ENCODE results near the gene NAV3. TPM values are rescaled to one million over a fixed set of nuclear protein-coding genes. Genes with fewer than 3 reads are reported as not detected.

The NAV3 gene
- total RNA-seq, 1 experiment from 2014 or later = 4.1 TPM

GRCh38 chr12:78057075-78057474, 226.4 kb downstream of the NAV3 start:
- Mint-ChIP-seq H3K36me3 (ENCODE audit: insufficient read depth, unreplicated experiment) (no peaks in the 10 kb centered on the region), H3K27me3 (ENCODE audit: unreplicated experiment) (no peaks in the 10 kb centered on the region), H3K4me3 (ENCODE audit: low read depth, unreplicated experiment) (no peak overlapping the region), H3K27ac (ENCODE audit: unreplicated experiment) (no peak overlapping the region), H3K9me3 (ENCODE audit: low read depth, unreplicated experiment) (no peaks in the 10 kb centered on the region), H3K4me1 (ENCODE audit: low read depth, unreplicated experiment) (no peaks in the 10 kb centered on the region)
- DNase-seq = no peak
- no peak for TF ChIP-seq CTCF (IDR thresholded peaks at IDR 0.05; ENCODE audit: unreplicated experiment)
- BruUV-seq (replicated peaks) = no TSS peak
- intact Hi-C loops (cut with micrococcal nuclease; ENCODE audit: unreplicated experiment) = no loop called here
- CTCF ChIA-PET = interaction anchor here (0.8 kb wide), 1 partner anchor 12 kb away, joined by 3 read pairs; no protein-coding TSS in a partner anchor

GRCh38 chr12:78060186-78060585, 229.5 kb downstream of the NAV3 start:
- no peak overlapping the region for H3K27ac Mint-ChIP-seq (ENCODE audit: unreplicated experiment)
- H3K27me3 Mint-ChIP-seq (ENCODE audit: unreplicated experiment) = no peaks in the 10 kb centered on the region
- no peak for TF ChIP-seq CTCF (IDR thresholded peaks at IDR 0.05; ENCODE audit: unreplicated experiment)
- no peak overlapping the region for H3K4me3 Mint-ChIP-seq (ENCODE audit: low read depth, unreplicated experiment)
- intact Hi-C loops (cut with micrococcal nuclease; ENCODE audit: unreplicated experiment) = no loop called here
- no peaks in the 10 kb centered on the region for H3K9me3 Mint-ChIP-seq (ENCODE audit: low read depth, unreplicated experiment)
- no peaks in the 10 kb centered on the region for H3K4me1 Mint-ChIP-seq (ENCODE audit: low read depth, unreplicated experiment)
- CTCF ChIA-PET = no interaction called here
- BruUV-seq (replicated peaks) = no TSS peak
- no peak for DNase-seq
- H3K36me3 Mint-ChIP-seq (ENCODE audit: insufficient read depth, unreplicated experiment) = no peaks in the 10 kb centered on the region

- CTCF ChIA-PET = no interaction called here
Observed at GRCh38 chr12:78062786-78063185, 232.1 kb downstream of the NAV3 start.

GRCh38 chr12:78081590-78082314, 251.1 kb downstream of the NAV3 start:
- TF ChIP-seq CTCF (IDR thresholded peaks at IDR 0.05; ENCODE audit: unreplicated experiment) = no peak
- intact Hi-C loops (cut with micrococcal nuclease; ENCODE audit: unreplicated experiment) = no loop called here
- Mint-ChIP-seq H3K36me3 (ENCODE audit: insufficient read depth, unreplicated experiment) (no peaks in the 10 kb centered on the region), H3K27ac (ENCODE audit: unreplicated experiment) (no peak overlapping the region), H3K9me3 (ENCODE audit: low read depth, unreplicated experiment) (peaks cover 2% of the 10 kb centered on the region), H3K4me3 (ENCODE audit: low read depth, unreplicated experiment) (no peak overlapping the region), H3K4me1 (ENCODE audit: low read depth, unreplicated experiment) (no peaks in the 10 kb centered on the region), H3K27me3 (ENCODE audit: unreplicated experiment) (no peaks in the 10 kb centered on the region)
- CTCF ChIA-PET = no interaction called here
- no peak for DNase-seq
- no TSS peak for BruUV-seq (replicated peaks)

More at GRCh38 chr12:78062786-78063185, 232.1 kb downstream of the NAV3 start:
- no TSS peak for BruUV-seq (replicated peaks)
- Mint-ChIP-seq H3K27ac (ENCODE audit: unreplicated experiment) (no peak overlapping the region), H3K36me3 (ENCODE audit: insufficient read depth, unreplicated experiment) (no peaks in the 10 kb centered on the region), H3K27me3 (ENCODE audit: unreplicated experiment) (no peaks in the 10 kb centered on the region), H3K4me1 (ENCODE audit: low read depth, unreplicated experiment) (no peaks in the 10 kb centered on the region), H3K4me3 (ENCODE audit: low read depth, unreplicated experiment) (no peak overlapping the region), H3K9me3 (ENCODE audit: low read depth, unreplicated experiment) (no peaks in the 10 kb centered on the region)
- DNase-seq = peak; percentile 44
- intact Hi-C loops (cut with micrococcal nuclease; ENCODE audit: unreplicated experiment) = no loop called here
- no peak for TF ChIP-seq CTCF (IDR thresholded peaks at IDR 0.05; ENCODE audit: unreplicated experiment)

All from Calu3 (cell line).